ENCODE results near the gene UPK3A. TPM values are rescaled to one million over a fixed set of nuclear protein-coding genes. Genes with fewer than 3 reads are reported as not detected.
"Not testable (repeated sequence)": the region's sequence is repeated elsewhere in the genome, so short reads cannot be mapped to it uniquely, and the experiment has no call there.

Gene UPK3A
- total RNA-seq, 1 donor from 2014 or later, result not detected

DNA sequence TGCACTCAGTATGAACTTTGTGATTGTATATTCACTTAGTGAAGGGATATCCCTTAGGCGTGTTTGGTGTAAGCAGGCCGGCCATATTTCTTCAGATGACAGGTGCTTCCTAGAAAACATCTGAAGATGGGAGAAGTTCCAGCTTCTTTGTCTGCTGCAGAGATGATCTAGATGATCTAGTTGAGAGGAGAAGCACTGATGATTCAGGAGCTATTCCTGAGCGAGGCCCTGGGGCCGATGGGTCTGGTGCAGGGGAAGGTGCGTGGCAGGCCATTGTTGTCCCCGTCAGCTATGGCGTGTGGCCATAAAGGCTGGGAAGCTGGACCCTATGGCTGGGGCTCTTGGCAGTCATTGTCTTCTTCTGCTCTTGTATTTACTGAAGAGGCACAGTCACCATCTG lies 38.9 kb downstream of the UPK3A start:
- DNase-seq (ENCODE audit: low spot score) (no peak), ATAC-seq (no peak)

DNA sequence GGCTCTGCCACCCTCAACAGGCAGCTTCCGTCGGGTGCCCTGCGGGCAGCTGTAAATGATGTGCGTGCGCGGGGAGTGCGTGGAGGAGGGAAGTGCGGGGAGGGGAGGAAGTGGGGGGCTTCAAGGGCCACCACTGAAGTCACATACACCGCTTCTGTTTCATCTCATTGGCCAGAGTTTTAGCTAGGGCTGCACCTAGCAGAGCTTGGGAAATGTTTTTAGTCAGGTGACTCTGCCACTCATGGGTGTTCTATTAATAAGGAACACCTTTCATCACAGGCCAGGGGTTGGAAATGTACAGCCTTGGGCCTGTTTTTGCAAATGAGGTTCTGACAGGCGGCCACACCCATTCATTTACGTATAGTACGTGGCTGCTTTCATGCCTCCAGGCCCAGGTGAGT lies 39.6 kb downstream of the UPK3A start:
- no peak for DNase-seq (ENCODE audit: low spot score)
- ATAC-seq, result no peak

DNA sequence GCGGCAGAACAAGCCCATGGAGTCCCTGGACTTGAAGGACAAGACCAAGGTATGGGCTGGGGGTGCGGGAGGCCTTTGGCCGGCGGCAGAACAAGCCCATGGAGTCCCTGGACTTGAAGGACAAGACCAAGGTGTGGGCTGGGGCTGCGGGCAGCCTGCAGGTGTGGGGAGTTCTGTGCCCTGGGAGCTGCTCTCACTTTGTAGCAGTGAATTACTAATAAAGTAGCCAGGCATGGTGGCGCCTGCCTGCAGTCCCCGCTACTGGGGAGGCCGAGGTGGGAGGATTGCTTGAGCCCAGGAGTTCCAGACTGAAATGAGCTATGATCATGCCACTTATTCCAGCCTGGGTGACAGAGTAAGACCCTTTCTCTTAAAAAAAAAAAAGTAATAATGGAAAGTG lies 43.5 kb downstream of the UPK3A start:
- DNase-seq (ENCODE audit: low spot score); ATAC-seq: not testable (repeated sequence)

DNA sequence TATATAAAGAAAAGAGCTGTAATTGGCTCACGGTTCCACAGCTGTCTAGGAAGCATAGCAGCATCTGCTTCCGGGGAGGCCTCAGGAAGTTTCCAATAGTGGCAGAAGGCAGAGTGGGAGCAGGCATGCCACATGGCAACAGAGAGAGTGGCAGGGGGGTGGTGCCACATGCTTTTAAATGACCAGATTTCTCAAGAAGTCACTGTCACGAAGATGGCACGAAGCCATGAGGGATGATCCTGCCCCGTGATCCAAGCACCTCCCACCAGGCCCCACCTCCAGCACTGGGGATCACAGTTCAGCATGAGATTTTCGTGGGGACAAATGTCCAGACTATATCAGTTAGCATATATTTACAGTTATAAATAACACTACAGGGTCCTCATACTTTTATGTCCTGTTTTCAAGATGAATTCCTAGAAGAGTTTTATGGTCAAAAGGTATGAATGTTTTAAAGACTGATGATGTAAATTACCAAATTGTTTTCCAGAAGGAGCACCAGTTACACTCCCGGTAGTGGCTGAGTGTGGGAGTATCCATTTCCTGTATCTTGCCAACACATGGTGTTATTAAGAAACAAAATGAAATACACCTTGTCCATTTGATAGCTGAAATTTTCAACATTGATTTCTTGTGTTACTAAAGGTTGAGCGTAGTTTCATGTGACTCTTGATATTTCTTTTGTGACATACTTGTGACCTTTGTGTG lies 44.2 kb downstream of the UPK3A start:
- ATAC-seq, result peak; percentile 82
- DNase-seq (ENCODE audit: low spot score), result peak; percentile 93

DNA sequence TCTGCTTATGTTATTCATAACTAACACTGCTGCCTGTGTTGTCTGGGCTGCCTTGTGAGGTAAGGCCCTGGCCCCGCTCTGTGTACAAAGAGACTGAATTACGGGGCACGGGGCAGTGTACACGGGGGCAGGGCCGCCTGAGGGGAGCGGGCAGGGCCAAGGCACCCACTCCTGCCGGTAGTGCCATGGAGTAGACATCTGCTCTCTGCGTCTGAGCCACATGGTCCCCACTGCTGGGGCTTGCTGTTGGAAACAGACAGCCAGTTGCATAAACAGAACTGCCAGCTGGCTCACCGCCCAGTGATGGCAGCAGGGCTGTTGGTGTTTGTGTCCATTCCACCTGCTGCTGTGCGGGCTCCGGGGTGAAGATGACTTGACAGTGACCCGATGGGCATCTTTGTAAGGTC lies 44.8 kb downstream of the UPK3A start:
- peak; percentile 80 for ATAC-seq
- peak; percentile 95 for DNase-seq (ENCODE audit: low spot score)

DNA sequence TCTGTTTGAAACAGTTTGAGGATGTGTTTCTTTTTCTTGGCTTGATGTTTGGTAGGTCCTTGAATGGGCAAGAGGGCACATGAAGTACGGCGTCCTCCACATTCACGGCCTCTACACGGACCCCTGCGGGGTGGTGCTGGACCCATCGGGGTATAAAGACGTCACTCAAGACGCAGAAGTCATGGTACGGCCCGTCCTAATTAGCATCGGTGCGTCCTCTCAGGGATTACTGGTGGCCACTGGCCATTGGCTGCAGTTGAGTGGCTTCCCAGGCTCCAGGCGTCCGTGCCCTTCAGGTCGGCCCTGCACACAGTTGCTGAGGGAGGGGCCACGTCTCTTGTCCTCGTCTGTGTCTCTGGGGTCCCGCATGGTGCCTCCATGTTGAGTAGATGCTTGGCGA lies 45.8 kb downstream of the UPK3A start:
- ATAC-seq, result no peak
- no peak for DNase-seq (ENCODE audit: low spot score)

DNA sequence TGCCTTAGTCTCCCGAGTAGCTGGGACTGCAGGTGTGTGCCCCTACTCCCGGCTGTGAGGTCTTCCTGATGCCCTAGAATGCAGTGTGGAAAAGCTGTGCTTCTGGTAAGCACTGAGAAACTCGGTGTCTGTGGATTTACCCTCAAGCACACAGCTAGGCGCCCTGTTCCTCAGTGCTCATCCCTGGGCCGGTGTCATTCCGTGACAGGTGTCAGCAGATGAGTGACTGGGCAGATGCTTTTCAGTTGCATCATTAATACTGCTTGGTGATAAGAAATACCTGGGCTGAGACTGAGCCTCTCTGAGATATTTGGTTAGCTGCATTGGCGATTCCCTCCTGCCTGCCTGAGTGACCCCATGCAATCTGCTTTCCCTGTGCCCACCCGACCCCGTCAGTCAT lies 46.7 kb downstream of the UPK3A start:
- DNase-seq (ENCODE audit: low spot score) (no peak), ATAC-seq (no peak)

DNA sequence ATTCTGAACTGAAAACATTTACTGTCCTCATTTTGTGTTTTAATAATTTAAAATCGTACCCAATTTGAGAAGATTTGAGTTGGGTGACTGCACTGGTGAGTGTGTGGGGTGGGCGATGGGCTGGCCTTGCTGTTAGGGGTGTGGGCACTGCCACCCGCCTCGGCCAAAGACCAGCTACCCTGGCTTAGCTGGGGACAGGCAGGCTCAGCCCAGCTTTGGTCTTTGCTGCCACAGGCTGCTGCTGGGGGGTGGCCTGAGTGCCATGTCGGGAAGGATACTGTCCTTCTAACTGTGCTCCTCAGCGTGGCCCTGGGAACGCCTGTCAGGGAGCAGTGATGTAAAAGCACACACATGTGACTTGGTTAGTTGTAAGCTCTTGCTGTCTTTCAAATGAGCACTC lies 47.3 kb downstream of the UPK3A start:
- DNase-seq (ENCODE audit: low spot score), result no peak

DNA sequence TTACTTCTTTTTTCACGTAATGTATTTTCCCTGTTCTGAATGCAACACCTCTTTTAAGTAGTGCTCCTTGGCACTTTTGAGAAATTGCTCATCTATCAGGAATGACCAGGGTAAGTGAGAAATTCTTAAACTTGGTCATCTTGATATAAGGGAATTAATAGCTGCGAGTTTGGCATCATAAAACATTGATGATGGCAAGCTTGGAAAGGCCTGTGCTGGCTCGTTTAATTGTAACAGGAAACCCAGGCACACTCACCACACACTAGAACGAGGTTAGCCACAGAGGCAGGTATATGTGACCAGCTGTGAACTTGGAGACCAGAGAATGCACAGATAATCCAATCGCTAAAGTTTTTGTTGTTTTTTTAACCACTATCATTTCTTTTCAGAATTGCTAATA lies 49.3 kb downstream of the UPK3A start:
- DNase-seq (ENCODE audit: low spot score), result no peak
- no peak for ATAC-seq

More for the DNA sequence above, 47.3 kb downstream of the UPK3A start:
- no peak for ATAC-seq

DNA sequence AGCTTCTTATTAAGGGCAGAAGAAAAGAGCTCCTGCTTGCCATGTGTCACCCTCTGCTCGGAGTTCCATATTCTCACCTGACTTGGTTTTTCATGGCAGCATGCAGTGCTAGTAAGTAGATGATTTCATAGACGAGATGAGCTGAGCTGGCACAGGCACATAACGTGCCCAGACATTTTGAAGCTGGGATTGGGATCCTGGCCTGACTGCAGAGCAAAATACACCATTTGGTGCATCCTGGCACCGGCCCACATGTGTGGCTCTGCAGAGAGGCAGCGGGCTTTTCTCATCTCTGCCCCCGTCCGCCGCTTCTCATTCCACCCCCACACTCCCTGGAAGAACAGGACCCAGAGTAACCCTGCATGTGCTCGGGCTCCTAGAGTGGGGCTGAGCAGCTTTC lies 49.8 kb downstream of the UPK3A start:
- ATAC-seq (peak; percentile 35), DNase-seq (ENCODE audit: low spot score) (no peak)

DNA sequence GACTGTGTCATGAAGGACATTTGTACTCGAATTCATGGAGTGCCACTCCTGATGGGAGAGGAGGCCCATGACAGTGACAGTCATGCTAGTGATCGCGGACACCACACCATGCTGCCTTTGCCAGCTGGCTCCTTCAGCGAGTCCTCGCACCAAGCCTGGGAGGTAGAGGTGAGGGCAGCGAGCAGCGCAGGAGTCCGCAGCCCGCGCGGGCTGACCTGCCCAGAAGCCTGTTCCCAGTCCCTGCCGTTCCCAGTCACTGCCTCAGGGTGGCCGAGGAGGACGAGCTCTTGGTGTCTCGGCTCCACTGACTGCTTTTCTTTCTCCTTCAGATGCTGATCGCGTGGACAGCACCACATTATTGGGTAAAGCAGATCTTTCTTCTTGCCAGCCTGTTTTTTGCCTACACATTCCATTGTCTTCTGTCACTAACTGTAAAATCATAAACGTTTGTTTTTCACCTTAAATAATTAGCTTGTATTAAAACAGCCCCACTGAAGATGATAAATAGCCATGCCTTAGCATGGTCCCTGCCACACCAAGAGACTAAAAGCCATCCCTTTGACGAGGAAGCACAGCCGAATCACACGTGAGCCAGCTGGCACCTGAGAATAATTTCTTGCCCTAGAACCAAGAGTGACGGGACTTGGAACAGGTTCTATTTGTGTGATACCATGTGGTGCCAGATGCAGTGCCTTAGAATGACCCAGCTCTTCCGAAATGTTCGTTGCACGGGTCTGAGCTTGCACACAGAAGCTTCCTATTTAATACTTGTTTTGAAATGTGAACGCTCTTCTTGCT lies 50.5 kb downstream of the UPK3A start:
- ATAC-seq, result peak; percentile 90
- peak; percentile 97 for DNase-seq (ENCODE audit: low spot score)

DNA sequence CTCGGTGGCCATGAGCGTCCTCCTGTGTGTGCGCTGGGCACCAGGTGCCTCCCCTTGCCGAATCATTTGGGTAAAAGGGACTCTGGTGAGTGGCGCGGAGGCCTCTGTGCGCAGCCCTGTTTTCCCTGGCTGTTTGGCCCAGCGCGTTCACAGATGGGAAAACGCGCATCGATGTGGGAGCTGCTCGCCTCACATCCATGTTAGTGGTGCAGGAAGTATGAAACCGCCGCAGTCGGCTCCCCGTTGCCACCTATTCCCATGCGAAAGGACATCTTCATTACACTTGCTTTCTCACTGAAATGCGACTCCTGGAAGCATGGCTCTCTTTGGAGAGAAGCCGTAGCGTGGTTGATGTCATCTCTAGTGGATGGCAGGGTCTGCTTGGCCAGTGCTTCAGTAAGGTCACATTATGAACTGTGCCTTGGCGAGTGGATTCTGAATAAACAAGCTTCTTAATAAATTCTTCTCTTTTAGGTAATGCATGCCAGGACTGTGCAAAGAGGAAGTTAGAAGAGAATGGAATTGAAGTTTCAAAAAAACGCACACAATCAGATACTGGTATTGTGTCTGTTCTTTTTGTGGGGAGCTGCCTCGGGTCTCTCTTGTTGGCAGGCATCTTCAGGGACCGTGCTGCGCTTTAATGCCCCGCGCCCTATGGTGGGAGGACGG lies 51.2 kb downstream of the UPK3A start:
- ATAC-seq (no peak), DNase-seq (ENCODE audit: low spot score) (no peak)

DNA sequence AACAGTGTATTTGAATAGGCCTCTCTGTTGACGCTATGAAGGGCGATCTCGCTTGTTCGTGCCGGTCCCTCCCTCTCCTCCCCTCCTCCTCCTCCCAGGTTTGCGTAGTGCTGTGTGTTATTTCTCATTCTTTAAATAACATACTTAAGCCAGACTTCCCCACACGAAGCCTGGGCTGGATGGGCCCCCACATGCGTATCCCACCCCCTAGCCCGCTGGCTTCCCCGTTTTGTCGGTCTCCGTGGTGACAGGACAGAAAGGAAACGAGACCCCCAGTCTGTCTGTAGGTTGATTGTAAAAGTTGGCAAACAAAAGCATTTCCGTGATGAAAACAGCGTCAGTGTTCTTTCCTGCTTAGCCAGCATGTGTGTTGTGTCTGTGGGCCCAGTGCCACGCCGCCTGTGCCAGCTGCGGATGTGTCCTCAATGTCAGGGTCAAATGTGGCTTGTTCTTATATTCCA lies 52.3 kb downstream of the UPK3A start:
- peak; percentile 63 for ATAC-seq
- peak; percentile 89 for DNase-seq (ENCODE audit: low spot score)

DNA sequence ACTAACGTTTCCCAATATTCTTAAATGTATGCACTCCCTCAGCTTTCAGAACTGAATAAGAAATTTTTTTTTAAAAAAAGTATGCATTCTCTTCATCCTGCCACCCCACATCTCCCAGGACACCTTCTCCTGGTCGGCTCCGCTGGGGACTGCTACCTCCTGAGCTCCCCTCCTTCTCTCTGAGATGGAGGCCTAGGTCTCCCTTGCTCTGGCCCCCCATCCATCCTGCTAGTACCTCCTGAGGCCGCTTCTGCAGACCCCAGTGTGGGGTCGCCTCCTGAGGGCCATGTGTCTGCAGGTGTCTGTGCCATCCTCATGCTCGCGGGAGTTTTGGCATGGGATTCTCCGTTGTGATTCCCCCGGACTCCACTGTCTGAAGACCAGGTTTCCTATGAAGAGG lies 52.8 kb downstream of the UPK3A start:
- no peak for ATAC-seq
- no peak for DNase-seq (ENCODE audit: low spot score)

DNA sequence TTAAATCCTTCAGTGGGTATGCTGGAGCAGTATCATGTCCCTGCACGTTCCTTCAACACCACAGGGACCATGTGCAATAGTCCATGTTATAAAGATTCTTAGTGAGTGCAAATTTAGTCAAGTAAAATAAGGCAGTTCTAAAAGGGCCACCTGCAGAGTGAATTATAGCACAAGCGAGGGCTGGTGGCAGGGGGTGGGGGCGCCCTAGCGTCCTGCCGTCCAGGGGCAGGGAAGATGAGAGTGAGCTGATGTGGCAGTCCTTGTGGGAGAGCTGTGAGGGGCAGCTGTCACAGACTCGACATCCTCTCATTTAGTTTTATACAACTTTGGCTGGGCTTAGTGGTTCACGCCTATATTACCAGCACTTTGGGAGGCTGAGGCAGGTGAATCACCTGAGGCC lies 54.0 kb downstream of the UPK3A start:
- no peak for ATAC-seq
- DNase-seq (ENCODE audit: low spot score), result no peak

DNA sequence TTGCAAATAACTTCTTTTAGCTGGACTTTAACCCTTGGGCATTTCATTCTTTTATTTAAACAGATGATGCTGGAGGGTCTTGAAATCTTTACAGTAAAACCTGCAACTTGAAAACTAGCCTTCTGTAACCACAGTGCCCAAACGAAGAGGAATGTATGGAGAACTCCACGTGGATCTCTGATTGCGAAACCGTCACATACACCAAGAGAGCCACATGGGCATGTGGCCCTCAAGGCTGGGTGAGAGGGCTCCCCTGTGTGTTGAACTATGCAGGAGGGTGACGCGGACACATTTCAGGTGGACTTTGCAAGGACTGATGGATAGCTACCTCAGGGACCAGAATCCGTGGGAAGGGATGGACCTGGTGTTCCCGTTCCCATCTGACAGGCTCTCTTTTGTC lies 55.6 kb downstream of the UPK3A start:
- no peak for ATAC-seq
- no peak for DNase-seq (ENCODE audit: low spot score)

DNA sequence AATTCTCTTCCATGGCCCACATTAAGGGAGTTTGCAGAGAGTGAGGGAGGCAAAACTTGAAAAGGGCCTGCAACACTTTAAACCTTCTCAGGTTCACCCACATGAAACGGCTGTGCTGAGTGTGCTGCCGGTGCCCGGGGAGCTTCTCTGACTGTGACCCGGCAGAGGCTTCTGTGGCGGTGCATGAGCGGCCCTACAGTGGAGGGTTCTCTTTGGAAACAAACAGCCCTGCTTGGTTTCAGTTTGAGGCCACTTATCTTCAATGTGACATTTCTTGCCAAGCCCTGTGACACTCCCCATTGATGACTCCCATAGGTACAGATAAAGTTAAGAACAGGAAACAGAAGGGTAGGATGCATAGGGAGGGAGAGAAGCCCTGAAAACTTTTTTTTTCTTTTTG lies 56.7 kb downstream of the UPK3A start:
- DNase-seq (ENCODE audit: low spot score), result no peak
- no peak for ATAC-seq

DNA sequence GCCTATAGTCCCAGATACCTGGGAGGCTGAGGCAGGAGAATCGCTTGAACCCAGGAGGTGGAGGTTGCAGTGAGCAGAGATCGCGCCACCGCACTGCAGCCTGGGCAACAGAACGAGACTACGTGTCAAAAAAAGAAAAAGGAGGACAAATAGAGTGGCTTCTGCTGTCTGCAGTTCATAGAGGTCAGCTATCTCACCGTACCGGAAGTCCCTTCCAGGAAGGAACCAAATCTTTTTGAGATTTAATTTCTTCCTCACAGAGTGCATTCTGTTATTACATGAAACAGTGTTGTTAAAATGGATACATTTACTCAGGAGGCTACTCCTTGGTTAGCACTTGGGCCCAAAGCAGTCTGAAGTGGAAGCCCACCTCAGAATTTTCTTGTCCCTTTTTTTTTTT lies 58.4 kb downstream of the UPK3A start:
- peak; percentile 26 for ATAC-seq
- no peak for DNase-seq (ENCODE audit: low spot score)

DNA sequence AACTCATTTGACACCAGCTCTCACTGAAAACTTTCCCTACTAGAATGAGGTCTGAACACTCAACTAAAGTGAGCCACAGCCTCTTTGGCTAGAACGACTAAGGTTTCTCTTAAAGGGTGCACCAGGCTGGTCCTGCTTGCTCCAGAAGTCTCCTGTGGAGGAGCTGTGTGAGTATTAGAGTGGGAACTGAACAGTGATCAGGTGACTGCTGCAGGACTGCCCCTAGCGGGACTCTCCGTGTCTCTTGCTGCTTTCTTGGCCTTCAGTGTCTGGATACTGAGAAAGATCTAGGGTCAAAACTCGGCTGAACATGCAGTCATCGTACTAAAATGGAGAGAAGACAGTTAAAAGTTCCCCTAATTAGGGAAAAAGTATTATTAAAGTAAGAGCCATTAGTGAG lies 59.6 kb downstream of the UPK3A start:
- peak; percentile 20 for ATAC-seq
- DNase-seq (ENCODE audit: low spot score), result no peak
